Mucosa of descending colon (tissue), 3 donors: Measurements from ENCODE around the gene DDX51. TPM values are rescaled to one million over a fixed set of nuclear protein-coding genes. Genes with fewer than 3 reads are reported as not detected.

Experiments used
- ATAC-seq: fragments of 200-7000 bp; cut with Tn5 transposase; one replicate; pipeline ENCODE4 v1.9.1; 2020; ENCODE audit warnings: mild to moderate bottlenecking, moderate library complexity
- DNase-seq, 3 donors: peaks; one replicate each; pipeline ENCODE4 v3.0.0-alpha.2; 2020
- H3K36me3 ChIP-seq: fragments of 200-600 bp; one replicate; pipeline ENCODE4 v1.8.0; 2021; ENCODE audit warnings: low read depth, mild to moderate bottlenecking
- H3K4me1 ChIP-seq: fragments of 200-600 bp; one replicate; pipeline ENCODE4 v1.8.0; 2021; ENCODE audit warnings: low read depth, mild to moderate bottlenecking
- H3K4me3 ChIP-seq: fragments of 200-600 bp; one replicate; pipeline ENCODE4 v1.8.0; 2021; ENCODE audit warnings: mild to moderate bottlenecking
- H3K9me3 ChIP-seq: fragments of 200-600 bp; one replicate; pipeline ENCODE4 v1.8.0; 2021; ENCODE audit warnings: mild to moderate bottlenecking
- intact Hi-C, 2 donors: fragments of 100-400 bp; cut with DNase I in 1 of 2; cut with micrococcal nuclease in 1 of 2; formaldehyde crosslinking; loops; one replicate each; pipeline versions ENCODE4 v1.11.0 to v1.11.1; 2022; cut with DNase I, micrococcal nuclease
- total RNA-seq, 3 donors: library from RNA; stranded (reverse); fragmentation: NEBNext Ultra II Directional in 2 of 3; extraction: Animal tissue kit (Norgen Biotek cat#: 25700) in 2 of 3; gene quantifications; one replicate each; pipeline versions ENCODE4 v1.2.1 to v1.2.4, GENCODE V29; 2021 to 2023
- TF ChIP-seq, protein P1 (sequence below): fragments of 200-600 bp; IDR thresholded peaks from one replicate; pipeline ENCODE4 v1.8.0; 2022; ENCODE audit warnings: antibody characterized with exemption, mild to moderate bottlenecking
- donor health status: DM: no; HTN: no; CAD: no; lungs with moderate emphysema.
- donor health status: DM: no; HTN: no; CAD: no.
- donor health status: DM: no; HTN: yes; CAD: no.

The DDX51 gene
- total RNA-seq, 3 donors from 2014 or later: 14.2 to 18.7 (median 15.6) TPM

DNA sequence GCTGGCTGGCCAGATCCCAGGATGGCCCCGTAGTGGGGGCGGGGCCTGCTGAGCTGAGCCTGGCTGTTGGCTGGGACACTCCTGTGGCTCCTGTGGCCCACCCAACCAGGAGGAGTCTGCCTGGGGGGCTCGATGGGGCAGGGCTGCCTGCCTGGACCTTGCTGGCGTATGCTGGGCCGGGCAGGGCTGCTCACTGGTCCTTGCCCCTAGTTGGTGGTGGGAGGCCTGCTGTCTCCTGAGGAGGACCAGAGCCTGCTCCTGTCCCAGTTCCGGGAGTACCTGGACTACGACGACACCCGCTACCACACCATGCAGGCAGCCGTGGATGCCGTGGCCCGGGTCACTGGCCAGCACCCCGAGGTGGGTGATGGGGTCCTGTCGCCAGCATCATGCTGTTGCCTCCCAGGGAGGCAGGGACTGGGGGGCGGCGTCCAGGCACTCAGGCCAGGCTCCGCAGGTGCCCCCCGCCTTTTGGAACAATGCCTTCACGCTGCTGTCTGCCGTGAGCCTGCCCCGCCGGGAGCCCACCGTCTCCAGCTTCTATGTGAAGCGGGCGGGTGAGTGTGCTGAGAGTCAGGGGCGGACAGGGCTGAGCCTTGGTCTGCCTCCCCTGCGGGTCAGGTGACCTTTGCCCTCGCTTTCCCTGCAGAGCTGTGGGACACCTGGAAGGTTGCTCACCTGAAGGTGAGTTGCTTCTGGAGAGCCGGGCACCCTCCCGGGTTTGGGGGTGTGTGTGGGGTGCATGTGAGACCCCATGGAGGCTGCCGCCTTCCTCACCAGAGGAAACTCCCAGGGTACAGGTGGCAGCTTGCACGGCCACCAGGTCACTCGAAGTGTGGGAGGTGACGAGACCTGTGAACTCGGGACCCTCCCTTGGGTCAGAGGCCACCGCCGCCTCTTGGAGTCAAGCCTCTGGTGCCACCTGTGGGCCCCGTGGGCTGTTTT is 3.6 kb upstream of the DDX51 start:
- Histone ChIP-seq H3K4me3 (no peak overlapping the region), H3K9me3 (no peaks in the 10 kb centered on the region), H3K36me3 (no peaks in the 10 kb centered on the region), H3K4me1 (peaks cover 18% of the 10 kb centered on the region)
- intact Hi-C loops: no loop called here
- DNase-seq (peak in 1 of 3 donors; percentile 50), ATAC-seq (no peak)
- TF ChIP-seq, protein P1, sequence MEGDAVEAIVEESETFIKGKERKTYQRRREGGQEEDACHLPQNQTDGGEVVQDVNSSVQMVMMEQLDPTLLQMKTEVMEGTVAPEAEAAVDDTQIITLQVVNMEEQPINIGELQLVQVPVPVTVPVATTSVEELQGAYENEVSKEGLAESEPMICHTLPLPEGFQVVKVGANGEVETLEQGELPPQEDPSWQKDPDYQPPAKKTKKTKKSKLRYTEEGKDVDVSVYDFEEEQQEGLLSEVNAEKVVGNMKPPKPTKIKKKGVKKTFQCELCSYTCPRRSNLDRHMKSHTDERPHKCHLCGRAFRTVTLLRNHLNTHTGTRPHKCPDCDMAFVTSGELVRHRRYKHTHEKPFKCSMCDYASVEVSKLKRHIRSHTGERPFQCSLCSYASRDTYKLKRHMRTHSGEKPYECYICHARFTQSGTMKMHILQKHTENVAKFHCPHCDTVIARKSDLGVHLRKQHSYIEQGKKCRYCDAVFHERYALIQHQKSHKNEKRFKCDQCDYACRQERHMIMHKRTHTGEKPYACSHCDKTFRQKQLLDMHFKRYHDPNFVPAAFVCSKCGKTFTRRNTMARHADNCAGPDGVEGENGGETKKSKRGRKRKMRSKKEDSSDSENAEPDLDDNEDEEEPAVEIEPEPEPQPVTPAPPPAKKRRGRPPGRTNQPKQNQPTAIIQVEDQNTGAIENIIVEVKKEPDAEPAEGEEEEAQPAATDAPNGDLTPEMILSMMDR: no peak

DNA sequence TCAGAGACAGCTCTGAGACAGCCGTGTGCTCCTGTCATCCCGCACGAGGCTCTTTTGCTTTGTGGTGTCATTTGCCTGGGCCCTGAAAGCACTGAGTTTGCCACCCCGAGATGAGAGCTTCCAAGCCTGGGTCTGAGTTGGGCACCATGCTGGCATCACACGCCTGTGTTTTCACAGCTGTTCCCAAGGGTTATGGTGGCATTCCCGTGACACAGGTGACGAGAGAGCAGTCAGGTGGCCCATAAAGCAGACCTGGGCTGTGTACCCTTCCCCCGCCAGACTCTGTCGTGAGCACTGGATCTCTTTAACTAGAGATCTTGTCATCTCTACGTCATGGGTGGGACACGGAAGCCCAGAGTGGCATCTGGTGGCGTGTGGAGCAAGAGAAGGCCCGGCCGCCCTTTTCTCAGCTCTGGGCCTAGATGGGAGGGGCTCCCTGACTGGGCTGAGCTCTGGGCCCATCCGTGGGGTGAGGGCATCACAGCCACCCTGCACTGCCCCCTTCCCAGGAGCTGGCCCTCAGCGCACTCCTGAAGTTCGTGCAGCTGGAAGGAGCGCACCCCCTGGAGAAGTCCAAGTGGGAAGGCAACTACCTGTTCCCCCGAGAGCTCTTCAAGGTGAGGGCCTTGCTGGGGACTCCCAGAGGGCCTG is 2.8 kb upstream of the DDX51 start:
- H3K36me3 ChIP-seq: no peaks in the 10 kb centered on the region

DNA sequence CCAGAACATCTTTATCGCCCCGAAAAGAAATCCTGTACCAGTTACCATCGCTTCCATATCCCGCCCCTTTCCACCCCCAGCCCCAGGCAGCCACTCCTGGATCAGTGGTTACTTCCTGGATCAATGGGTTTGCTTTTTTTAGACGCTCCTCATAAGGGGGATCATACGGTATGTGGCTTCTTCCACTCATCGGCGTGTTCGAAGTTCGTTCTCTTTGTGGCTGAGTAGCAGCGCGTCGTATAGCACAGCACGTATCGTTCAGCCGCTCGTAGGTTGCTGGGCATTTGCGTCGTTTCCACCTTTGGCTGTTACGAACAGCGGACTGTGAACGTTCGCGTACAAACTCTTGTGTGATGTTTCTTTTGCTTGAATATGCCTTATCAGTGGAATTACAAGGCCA is 2.0 kb upstream of the DDX51 start:
- peaks cover 22% of the 10 kb centered on the region for H3K4me1 ChIP-seq
- no peaks in the 10 kb centered on the region for H3K9me3 ChIP-seq
- DNase-seq (peak in 1 of 3 donors; percentile 26), ATAC-seq (no peak)
- TF ChIP-seq, protein P1: no peak
- intact Hi-C loops: no loop called here
- no peak overlapping the region for H3K4me3 ChIP-seq
- H3K36me3 ChIP-seq: no peaks in the 10 kb centered on the region

More for the DNA sequence above, 2.8 kb upstream of the DDX51 start:
- no peaks in the 10 kb centered on the region for H3K9me3 ChIP-seq
- peak in 1 of 3 donors; percentile 41 for DNase-seq
- TF ChIP-seq, protein P1: no peak
- H3K4me1 ChIP-seq: peaks cover 22% of the 10 kb centered on the region
- no peak for ATAC-seq
- H3K4me3 ChIP-seq: no peak overlapping the region
- intact Hi-C loops: no loop called here

DNA sequence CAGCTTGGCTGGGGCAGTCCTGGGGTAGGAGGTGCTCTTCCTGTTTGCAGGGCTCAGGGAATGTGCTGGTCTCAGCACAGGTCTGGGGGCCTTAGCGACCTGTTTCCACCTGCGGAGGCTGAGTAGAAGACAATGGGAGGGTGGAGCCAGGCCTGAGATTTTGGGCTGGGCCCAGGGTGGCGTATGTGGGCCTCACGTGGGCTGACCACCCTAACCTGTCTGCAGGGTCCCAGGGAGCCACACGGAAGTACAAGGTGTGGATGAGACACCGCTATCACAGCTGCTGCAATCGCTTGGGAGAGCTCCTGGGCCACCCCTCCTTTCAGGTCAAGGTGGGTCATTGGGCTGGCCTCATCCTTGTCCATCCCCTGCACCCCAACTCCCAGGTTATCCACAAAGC is 1.2 kb upstream of the DDX51 start:
- Histone ChIP-seq H3K9me3 (no peaks in the 10 kb centered on the region), H3K36me3 (no peaks in the 10 kb centered on the region), H3K4me1 (peaks cover 22% of the 10 kb centered on the region), H3K4me3 (no peak overlapping the region)
- TF ChIP-seq, protein P1: no peak
- DNase-seq (peak in 1 of 3 donors; percentile 33), ATAC-seq (no peak)
- intact Hi-C loops: no loop called here

DNA sequence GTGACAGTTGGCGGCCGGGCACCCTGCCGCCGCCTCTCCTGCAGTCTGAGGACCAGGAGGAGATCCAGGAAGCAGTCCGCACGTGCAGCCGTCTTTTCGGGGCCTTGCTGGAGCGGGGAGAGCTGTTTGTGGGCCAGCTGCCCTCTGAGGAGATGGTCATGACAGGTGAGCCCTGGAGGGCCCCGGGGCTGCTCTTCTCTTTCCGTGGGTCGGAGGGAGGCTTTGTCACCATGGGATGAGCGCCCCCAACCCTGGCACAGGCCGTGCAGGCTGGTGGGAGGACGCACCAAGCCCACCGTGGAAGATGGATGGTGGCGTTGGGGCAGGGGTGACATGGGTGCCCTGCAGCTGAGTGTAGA is 670 bp upstream of the DDX51 start:
- Histone ChIP-seq H3K9me3 (no peaks in the 10 kb centered on the region), H3K4me1 (peaks cover 22% of the 10 kb centered on the region), H3K36me3 (no peaks in the 10 kb centered on the region), H3K4me3 (peak overlapping the region; percentile 71)
- intact Hi-C loops: no loop called here
- ATAC-seq (peak; percentile 27), DNase-seq (no peak)
- TF ChIP-seq, protein P1: no peak
